ENCODE measurements around the gene STN1.

STN1 gene

GRCh38 chr10:103871006-103871405 is 47.0 kb downstream of the STN1 start:
- no peak for DNase-seq (ENCODE audit: extremely low spot score, insufficient read length, low read depth)
- FAIRE-seq: no peak

- DNase-seq (ENCODE audit: extremely low spot score, insufficient read length, low read depth) (no peak), FAIRE-seq (no peak)
These were observed 47.5 kb downstream of the STN1 start for GRCh38 chr10:103870516-103870915.

- no peak for FAIRE-seq
These were observed 48.6 kb downstream of the STN1 start for GRCh38 chr10:103869336-103869735.

GRCh38 chr10:103868200-103868599 is 49.8 kb downstream of the STN1 start:
- FAIRE-seq (no peak), DNase-seq (ENCODE audit: extremely low spot score, insufficient read length, low read depth) (no peak)

More at GRCh38 chr10:103869336-103869735, 48.6 kb downstream of the STN1 start:
- DNase-seq (ENCODE audit: extremely low spot score, insufficient read length, low read depth): no peak

GRCh38 chr10:103861505-103861904 is 56.5 kb downstream of the STN1 start:
- FAIRE-seq (no peak), DNase-seq (ENCODE audit: extremely low spot score, insufficient read length, low read depth) (no peak)

DNA sequence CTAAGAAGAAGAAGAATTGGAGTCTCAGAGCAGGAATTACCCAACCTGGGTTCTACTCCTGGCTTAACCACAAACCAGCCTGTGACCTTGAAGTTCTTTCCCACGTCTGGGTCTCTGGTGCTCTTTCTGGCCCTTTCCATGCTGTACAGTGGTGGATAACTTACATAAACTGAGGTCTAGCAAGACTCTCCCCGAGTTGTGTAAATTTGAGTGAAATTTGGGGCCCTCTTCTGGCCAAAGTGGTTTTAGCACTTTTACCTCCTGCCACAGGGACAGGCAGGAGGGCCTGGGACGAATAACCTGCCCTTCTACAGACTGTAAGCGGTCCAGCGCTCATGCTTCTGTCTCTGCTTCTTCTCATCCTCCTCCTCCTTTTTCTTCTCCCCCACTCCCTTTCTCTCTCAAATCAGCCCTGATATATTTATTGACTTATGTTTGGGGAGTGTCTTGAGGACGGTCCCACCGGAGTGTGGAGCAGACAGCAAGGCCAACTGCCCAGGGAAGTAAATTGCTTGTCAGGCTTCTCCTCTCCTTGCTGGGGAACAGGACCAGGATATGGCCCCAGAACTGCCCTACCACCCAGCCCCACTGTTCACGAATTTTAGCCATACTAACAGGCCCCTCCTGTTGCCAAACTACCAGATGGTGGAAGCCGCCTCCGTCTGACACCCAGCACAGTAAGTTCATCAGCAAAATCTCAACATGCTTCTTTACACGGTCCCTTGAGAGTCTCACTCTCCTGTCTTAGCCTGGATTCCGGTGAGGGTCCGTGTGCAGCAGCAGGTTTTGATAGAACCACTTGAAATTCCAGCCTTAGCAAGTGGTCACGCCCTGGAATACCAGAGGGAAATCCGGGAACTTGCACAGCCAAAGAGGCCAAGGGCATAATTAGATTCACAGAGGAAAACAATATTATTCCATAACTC is 58.6 kb downstream of the STN1 start:
- peak; percentile 73 for FAIRE-seq
- no peak for DNase-seq (ENCODE audit: extremely low spot score, insufficient read length, low read depth)

DNA sequence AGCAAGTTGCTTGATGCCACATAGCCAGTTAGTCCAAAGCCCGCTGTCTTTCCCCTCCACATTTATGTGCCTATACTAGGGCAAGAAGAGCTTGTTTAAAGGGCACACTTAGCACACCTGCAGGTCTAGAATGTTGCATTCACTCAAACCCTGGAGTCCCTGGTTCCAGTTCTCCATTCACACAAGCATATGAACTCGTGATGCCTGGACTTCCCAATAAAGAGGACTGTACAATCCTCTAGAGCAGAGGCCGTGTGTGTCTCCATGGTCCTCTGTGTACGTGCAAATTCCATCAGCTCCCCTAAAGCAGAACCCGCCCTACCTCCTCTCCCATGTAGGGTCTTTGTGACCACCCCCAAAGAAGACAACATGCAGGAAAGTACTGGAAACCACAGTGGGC is 59.6 kb downstream of the STN1 start:
- FAIRE-seq (no peak), DNase-seq (ENCODE audit: extremely low spot score, insufficient read length, low read depth) (no peak)

DNA sequence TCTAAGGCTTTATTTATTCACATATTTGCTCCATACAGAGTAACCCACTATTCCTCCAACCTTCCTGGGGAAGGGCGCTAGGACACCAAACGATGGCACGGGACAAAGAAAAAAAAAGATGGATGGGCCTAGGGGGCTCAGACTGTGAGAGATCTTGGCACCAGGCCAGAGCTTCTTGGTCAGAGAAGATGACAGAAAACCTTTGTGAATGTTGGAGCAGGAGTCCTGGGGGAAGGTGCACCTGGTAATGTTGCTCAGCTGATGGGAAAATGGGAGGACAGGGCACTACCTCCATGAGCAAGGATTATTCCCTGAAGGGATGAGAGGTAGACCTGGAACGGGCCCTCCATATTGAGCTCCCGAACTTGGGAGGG is 61.2 kb downstream of the STN1 start:
- DNase-seq (ENCODE audit: extremely low spot score, insufficient read length, low read depth) (no peak), FAIRE-seq (no peak)

DNA sequence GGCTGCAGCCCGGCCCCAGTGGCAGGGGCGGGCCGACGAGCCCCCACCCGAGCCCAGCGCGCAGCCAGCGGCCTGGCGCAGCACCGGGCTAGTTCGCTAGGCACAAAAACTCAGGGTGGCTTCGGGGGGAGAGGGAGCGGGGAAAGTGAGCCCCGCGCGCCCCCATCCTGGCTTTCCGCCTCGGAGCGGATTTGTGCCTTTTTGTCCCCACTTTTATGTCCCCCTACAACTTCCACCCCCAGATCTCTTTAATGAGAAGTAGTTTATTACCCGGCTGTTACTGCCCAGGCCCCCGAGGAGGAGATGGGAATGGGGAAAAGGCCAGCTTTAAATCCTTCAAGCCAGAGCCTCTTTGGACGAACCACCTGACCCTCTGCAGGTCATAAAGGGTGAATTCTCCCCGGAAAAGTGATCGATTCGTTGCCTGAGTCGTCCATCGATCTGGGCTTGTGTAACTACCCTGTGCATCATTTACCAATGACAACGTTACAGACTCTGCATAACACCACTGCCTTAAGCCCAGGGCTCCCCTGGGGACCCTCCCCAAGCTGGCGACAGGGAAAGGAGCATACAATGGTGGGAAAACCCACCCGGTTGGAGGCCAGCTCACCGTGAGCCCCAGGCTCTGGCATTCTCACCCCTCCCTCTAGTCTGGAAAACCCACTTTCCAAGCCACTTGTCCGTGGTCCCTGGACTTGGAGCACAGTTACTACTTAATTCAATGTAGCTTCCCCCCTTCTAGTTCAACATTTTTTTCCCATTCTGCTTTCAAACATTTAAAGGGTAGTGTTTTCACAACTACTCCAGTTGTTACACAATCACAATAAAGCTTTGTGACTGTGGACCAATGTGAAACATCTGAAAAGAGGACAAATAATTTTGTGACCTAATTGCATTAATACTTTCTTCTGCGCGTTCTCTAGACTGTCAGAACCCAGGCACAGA is 61.9 kb downstream of the STN1 start:
- FAIRE-seq (no peak), DNase-seq (ENCODE audit: extremely low spot score, insufficient read length, low read depth) (no peak)

GRCh38 chr10:103855424-103855823 is 62.6 kb downstream of the STN1 start, which contains the start of gene SH3PXD2A:
SH3PXD2A (minus strand) TSS chr10:103855576; CDS start chr10:103855266, 310 bp downstream.
- no peak for FAIRE-seq
- no peak for DNase-seq (ENCODE audit: extremely low spot score, insufficient read length, low read depth)

DNA sequence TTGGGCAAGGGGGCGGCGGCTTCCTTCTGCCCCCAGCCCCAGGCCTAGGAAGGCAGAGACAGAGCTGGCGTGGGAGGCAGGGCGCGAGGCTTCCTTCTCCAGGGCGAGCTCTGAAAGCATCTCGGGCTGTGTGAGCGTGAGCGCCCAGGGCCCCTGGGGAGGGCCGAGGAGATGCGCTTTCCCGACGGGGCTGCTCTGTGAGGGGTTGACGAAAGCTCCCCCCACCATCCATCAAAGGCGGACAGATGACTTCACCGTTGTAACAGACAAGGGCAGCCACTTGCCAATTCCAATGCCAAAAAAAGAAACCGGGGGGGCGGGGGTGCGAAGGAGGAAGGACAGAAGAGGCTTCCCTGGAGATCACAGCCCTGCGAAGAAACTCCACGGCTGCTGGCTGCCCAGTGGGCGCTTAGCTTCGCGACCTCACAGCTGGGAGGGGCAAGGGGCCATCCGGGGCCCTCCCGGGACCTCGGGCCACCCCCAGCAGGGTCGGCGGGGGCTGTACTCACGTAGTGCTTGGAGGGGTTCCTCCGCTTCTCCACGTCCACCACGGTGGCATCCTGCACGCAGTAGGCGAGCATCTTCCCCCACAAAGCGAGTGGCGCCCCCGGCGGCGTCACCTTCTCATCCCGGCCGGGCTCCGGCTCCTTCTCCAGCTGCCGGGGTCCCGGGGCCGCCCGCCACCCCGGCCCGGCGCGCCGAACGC is 63.1 kb downstream of the STN1 start:
- FAIRE-seq (no peak), DNase-seq (ENCODE audit: extremely low spot score, insufficient read length, low read depth) (no peak)

- no peak for DNase-seq (ENCODE audit: extremely low spot score, insufficient read length, low read depth)
- FAIRE-seq: no peak
These were observed 63.7 kb downstream of the STN1 start for GRCh38 chr10:103854265-103854685.

DNA sequence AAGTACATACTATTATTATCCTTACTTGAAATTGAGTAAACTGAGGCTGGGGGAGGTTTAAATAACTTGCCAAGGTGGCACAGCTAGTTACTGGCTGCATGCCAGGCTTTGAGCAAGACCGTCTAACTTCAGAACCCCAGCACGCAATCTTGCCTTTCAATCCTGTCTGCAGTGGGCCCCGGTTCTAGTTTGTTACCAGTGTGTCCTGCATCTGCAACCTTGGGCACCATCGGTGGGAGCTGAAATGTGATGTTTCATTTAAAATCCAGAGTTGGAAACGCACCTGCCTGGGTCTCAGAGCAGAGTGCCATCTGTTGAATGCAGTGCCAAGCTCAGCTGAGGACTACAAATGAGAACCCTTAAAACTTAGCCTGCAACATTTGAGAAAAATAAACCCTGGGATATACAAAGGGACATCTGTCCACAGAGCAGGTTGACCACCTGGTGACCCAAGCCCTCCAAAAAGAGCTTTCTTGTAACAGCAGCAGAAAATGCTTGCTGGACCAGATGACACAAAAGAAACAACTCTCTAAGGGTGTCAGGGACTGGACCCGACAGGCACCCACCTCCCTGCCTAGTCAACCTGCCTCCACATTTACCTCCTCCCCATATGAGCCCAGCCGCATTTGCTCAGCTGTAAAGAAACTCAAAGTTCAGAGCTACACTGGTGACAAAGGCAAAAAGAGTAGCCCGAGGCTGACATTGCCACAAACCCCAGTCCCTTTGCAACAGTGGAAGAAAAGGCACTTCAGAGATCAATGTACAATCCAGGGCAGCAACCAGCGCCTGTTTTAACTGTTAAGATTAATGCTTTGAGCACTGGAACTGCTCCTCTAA is 64.3 kb downstream of the STN1 start:
- FAIRE-seq: no peak

DNA sequence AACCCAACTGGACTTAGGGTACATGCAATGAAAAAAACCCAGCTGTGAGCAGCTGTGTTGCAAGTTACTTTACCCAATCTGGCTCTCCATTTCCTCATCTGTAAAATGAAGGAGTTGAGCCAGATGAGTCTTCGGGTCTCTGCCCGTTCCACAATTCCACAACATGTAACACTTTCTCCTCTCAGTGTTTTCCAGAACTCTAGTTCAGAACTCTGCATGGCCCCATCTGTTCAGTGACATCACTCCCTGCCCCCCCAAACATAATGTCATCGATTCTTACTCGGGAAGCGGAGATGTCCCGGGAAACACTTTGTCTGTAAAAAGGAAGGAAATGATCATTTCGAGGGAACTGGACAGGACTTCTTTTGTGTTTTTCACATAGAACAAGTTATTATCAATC is 65.1 kb downstream of the STN1 start:
- FAIRE-seq (no peak), DNase-seq (ENCODE audit: extremely low spot score, insufficient read length, low read depth) (no peak)

More for the DNA sequence above, 64.3 kb downstream of the STN1 start:
- DNase-seq (ENCODE audit: extremely low spot score, insufficient read length, low read depth): no peak

DNA sequence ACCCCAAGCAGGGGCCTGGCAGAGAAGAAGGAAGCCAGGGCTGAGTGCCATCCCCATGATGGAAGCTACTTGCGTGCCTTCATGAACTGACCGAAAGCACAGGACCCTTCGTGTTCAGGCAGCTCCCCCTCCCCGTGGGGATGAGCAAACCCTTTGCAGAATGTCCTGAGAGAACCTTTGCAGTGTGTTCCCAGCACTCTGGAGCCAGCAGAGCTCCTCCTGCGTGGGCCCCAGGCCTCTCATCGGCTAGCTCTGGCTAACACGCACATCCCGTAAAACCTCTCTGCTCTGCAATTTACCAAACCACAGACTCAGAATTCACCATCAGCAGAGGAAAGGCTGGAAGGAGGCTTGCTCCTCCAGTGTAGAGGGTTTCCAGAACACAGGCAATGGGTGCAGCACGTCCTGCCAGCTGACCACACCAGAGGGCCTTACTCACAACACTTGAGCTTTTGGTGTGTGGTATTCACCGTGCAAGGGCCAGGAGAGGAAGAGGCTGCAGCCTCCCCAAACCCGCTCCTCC is 65.7 kb downstream of the STN1 start:
- no peak for FAIRE-seq
- no peak for DNase-seq (ENCODE audit: extremely low spot score, insufficient read length, low read depth)

GRCh38 chr10:103851261-103851660 is 66.7 kb downstream of the STN1 start:
- FAIRE-seq (no peak), DNase-seq (ENCODE audit: extremely low spot score, insufficient read length, low read depth) (no peak)

- FAIRE-seq (no peak), DNase-seq (ENCODE audit: extremely low spot score, insufficient read length, low read depth) (no peak)
These were observed 67.5 kb downstream of the STN1 start for GRCh38 chr10:103850572-103850895.

DNA sequence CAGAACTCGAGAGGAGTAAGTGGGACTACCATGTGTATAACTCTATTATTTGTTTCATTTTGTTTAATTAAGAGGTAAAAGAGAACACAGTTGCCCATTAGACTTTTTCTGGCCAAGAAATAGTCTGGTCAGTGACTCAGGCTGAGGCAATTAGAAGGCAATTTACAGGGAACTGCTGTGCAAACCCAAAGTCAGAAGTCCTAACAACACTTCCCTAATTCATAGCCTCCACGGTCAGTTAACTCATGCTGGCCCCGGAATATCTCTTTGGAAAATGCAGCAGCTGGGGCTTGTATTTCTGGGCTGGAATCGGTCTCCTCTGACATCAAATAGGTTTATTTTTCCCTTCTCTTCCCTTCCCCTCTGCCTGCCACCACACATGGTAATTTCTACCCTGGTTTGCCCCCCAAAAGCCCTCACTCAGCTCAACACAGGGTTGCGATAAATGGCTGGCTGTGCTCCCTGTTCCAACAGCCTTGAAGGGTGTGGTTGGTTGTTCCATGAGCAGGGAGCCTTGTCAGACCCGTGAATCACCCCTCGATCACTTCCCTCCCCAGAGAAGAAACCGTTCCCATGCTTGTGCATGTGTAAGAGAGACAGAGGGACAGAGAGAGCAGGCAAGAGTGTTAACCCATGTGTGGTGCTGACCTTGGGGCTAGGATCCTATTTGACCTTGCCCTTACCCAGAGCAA is 68.0 kb downstream of the STN1 start:
- no peak for DNase-seq (ENCODE audit: extremely low spot score, insufficient read length, low read depth)
- no peak for FAIRE-seq

Measured in GM18507 (cell line).